HCT116 (cell line): ENCODE results near the gene MBOAT7. TPM values are rescaled to one million over a fixed set of nuclear protein-coding genes. Genes with fewer than 3 reads are reported as not detected.

Source experiments
- ATAC-seq: fragments of 200-7000 bp; cut with Tn5 transposase; 2 replicates; pipeline ENCODE4 v1.9.1; 2020; ENCODE audit warnings: mild to moderate bottlenecking, moderate library complexity
- BruUV-seq: library from RNA; stranded (reverse); fragments of 400-500 nt; replicated peaks from 2 replicates; lab custom pipeline; 2021; lab: Mats Ljungman, UMichigan
- CTCF ChIA-PET: fragments of 300-600 bp; sonication (Branson Sonifier 250); formaldehyde crosslinking; loops from one replicate; lab custom pipeline; 2021; ENCODE audit warnings: antibody characterized with exemption; lab: Charles Lee
- POLR2A ChIA-PET: fragments of 300-600, 350-600 bp; sonication (Branson Sonifier 250); formaldehyde crosslinking; loops from one replicate; lab custom pipeline; 2021; ENCODE audit warnings: antibody characterized with exemption; lab: Charles Lee
- RAD21 ChIA-PET, 2 experiments: fragments of 300-600 bp; sonication (Branson Sonifier 250); formaldehyde crosslinking; loops; one replicate each; lab custom pipeline; 2023; ENCODE audit warnings: low total read pairs in 2 of 2; ENCODE audit not compliant: uncharacterized antibody in 2 of 2, unreplicated experiment in 2 of 2, low non-redundant PET in 1 of 2; lab: Charles Lee
- DNase-seq: peaks from one replicate; pipeline ENCODE4 v3.0.0-alpha.2; 2010; ENCODE audit warnings: low read depth, low spot score
- H2AFZ ChIP-seq: fragments of 200-600 bp; shearing (Covaris generic), sonication (generic); 2 replicates; pipeline ENCODE4 v1.6.1; 2017; ENCODE audit warnings: low read depth, mixed run types, mixed read lengths, antibody characterized with exemption, low read length; ENCODE audit not compliant: poor library complexity, severe bottlenecking
- H3K27ac ChIP-seq: 2 replicates; pipeline ENCODE4 v1.5.1; 2012; ENCODE audit warnings: low read depth, low read length
- H3K27me3 ChIP-seq: fragments of 200-600 bp; sonication (generic); 2 replicates; pipeline ENCODE4 v1.6.1; 2016; ENCODE audit warnings: mixed run types, low read length, mixed read lengths; ENCODE audit not compliant: insufficient read depth
- H3K36me3 ChIP-seq, 2 experiments: fragments of 200-500 bp in 1 of 2; fragments of 200-600 bp in 1 of 2; sonication (Bioruptor generic) in 1 of 2; sonication (generic) in 1 of 2; 2 replicates each; pipeline versions ENCODE4 v1.5.1 to v1.6.1; 2014 to 2016; ENCODE audit warnings: low read length in 2 of 2, inconsistent platforms in 1 of 2, mixed read lengths in 1 of 2, mixed run types in 1 of 2; ENCODE audit not compliant: insufficient read depth in 2 of 2, control insufficient read depth in 1 of 2
- H3K4me1 ChIP-seq, 2 experiments: fragments of 200-600 bp in 1 of 2; sonication (generic) in 1 of 2; 2 replicates each; pipeline versions ENCODE4 v1.5.1 to v1.6.1; 2012 to 2017; ENCODE audit warnings: low read length in 2 of 2, inconsistent platforms in 1 of 2, mild to moderate bottlenecking in 1 of 2, mixed read lengths in 1 of 2, mixed run types in 1 of 2, moderate library complexity in 1 of 2; ENCODE audit not compliant: insufficient read depth in 2 of 2, control insufficient read depth in 1 of 2
- H3K4me2 ChIP-seq: fragments of 200-600 bp; sonication (generic); 2 replicates; pipeline ENCODE4 v1.6.1; 2017; ENCODE audit warnings: mixed run types, low read length, mixed read lengths
- H3K4me3 ChIP-seq, 2 experiments: fragments of 200-600 bp in 1 of 2; sonication (generic) in 1 of 2; replicated peaks in 1 of 2; 2 replicates each; pipeline ENCODE4 v1.5.1; 2011 to 2016; ENCODE audit warnings: low read length in 2 of 2, control low read depth in 1 of 2, low read depth in 1 of 2, mild to moderate bottlenecking in 1 of 2, mixed read lengths in 1 of 2, mixed run types in 1 of 2
- H3K79me2 ChIP-seq: fragments of 200-600 bp; sonication (generic); 2 replicates; pipeline ENCODE4 v1.6.1; 2017; ENCODE audit warnings: mild to moderate bottlenecking, mixed run types, low read length, moderate library complexity, mixed read lengths; ENCODE audit not compliant: insufficient read depth
- H3K9ac ChIP-seq: fragments of 200-600 bp; sonication (generic); 2 replicates; pipeline ENCODE4 v1.6.1; 2016; ENCODE audit warnings: low read length, mixed read lengths
- H3K9me2 ChIP-seq: fragments of 200-600 bp; sonication (generic), shearing (Covaris generic); 2 replicates; pipeline ENCODE4 v1.6.1; 2017; ENCODE audit warnings: mixed run types, mild to moderate bottlenecking, moderate library complexity; ENCODE audit not compliant: insufficient read depth
- H3K9me3 ChIP-seq, 2 experiments: fragments of 200-500 bp in 1 of 2; fragments of 200-600 bp in 1 of 2; sonication (Bioruptor generic) in 1 of 2; sonication (generic) in 1 of 2; 2 replicates each; pipeline ENCODE4 v1.6.1; 2014 to 2017; ENCODE audit warnings: low read length in 2 of 2, mixed read lengths in 2 of 2, inconsistent platforms in 1 of 2, low read depth in 1 of 2, mild to moderate bottlenecking in 1 of 2, mixed run types in 1 of 2, moderate library complexity in 1 of 2; ENCODE audit not compliant: control insufficient read depth in 1 of 2, insufficient read depth in 1 of 2
- H4K20me1 ChIP-seq: fragments of 200-600 bp; sonication (generic), shearing (Covaris generic); 2 replicates; pipeline ENCODE4 v1.6.1; 2017; ENCODE audit warnings: mixed run types, mild to moderate bottlenecking, moderate library complexity; ENCODE audit not compliant: insufficient read depth
- ATF3 ChIP-seq: IDR thresholded peaks from 2 replicates; pipeline ENCODE4 v1.6.1; 2012
- CBX3 ChIP-seq: IDR thresholded peaks from 2 replicates; pipeline ENCODE4 v1.6.1; 2012; ENCODE audit warnings: low read depth
- CEBPB ChIP-seq: IDR thresholded peaks from 2 replicates; pipeline ENCODE4 v1.6.1; 2012; ENCODE audit warnings: low read depth
- CTCF ChIP-seq, 3 experiments: fragments of 200-600 bp in 1 of 3; sonication (generic) in 1 of 3; IDR thresholded peaks in 2 of 3; conservative IDR thresholded peaks in 1 of 3; 2 replicates each; pipeline ENCODE4 v1.5.1; 2012 to 2017; ENCODE audit warnings: low read depth in 2 of 3, low read length in 2 of 3, antibody characterized with exemption in 1 of 3, borderline replicate concordance in 1 of 3, control low read depth in 1 of 3, mild to moderate bottlenecking in 1 of 3, mixed read lengths in 1 of 3, mixed run types in 1 of 3, moderate library complexity in 1 of 3; ENCODE audit not compliant: insufficient read depth in 1 of 3
- EGR1 ChIP-seq: IDR thresholded peaks from 2 replicates; pipeline ENCODE4 v1.6.1; 2012; ENCODE audit warnings: low read depth
- ELF1 ChIP-seq: IDR thresholded peaks from 2 replicates; pipeline ENCODE4 v1.6.1; 2012; ENCODE audit warnings: low read depth, borderline replicate concordance
- EZH2 ChIP-seq: fragments of 200-600 bp; sonication (generic); IDR thresholded peaks from 2 replicates; pipeline ENCODE4 v1.6.1; 2017; ENCODE audit warnings: antibody characterized with exemption, mixed run types
- EZH2phosphoT487 ChIP-seq: fragments of 200-600 bp; IDR thresholded peaks from 2 replicates; pipeline ENCODE4 v1.6.1; 2018; ENCODE audit warnings: antibody characterized with exemption, borderline replicate concordance
- JUND ChIP-seq: IDR thresholded peaks from 2 replicates; pipeline ENCODE4 v1.6.1; 2012
- MAX ChIP-seq: IDR thresholded peaks from 2 replicates; pipeline ENCODE4 v1.6.1; 2012
- POLR2A ChIP-seq: IDR thresholded peaks from 2 replicates; pipeline ENCODE4 v1.7.0; 2011; ENCODE audit warnings: borderline replicate concordance; ENCODE audit not compliant: insufficient read depth, insufficient read length; ENCODE audit errors: extremely low read depth
- POLR2AphosphoS5 ChIP-seq: IDR thresholded peaks from 2 replicates; pipeline ENCODE4 v1.6.1; 2011; ENCODE audit warnings: mild to moderate bottlenecking, low read depth, low read length, moderate library complexity
- RAD21 ChIP-seq: IDR thresholded peaks from 2 replicates; pipeline ENCODE4 v1.6.1; 2012; ENCODE audit warnings: low read depth, mild to moderate bottlenecking
- REST ChIP-seq: IDR thresholded peaks from 2 replicates; pipeline ENCODE4 v1.6.1; 2012; ENCODE audit warnings: low read depth
- SIN3A ChIP-seq: IDR thresholded peaks from 2 replicates; pipeline ENCODE4 v1.6.1; 2012; ENCODE audit warnings: low read depth
- SP1 ChIP-seq: IDR thresholded peaks from 2 replicates; pipeline ENCODE4 v1.6.1; 2012; ENCODE audit warnings: low read depth
- SRF ChIP-seq: IDR thresholded peaks from 2 replicates; pipeline ENCODE4 v1.6.1; 2012; ENCODE audit warnings: low read depth
- TCF7L2 ChIP-seq: IDR thresholded peaks from 2 replicates; pipeline ENCODE4 v1.7.0; 2011; ENCODE audit warnings: borderline replicate concordance, inconsistent platforms; ENCODE audit not compliant: insufficient read depth, insufficient read length; ENCODE audit errors: extremely low read depth
- YY1 ChIP-seq: IDR thresholded peaks from 2 replicates; pipeline ENCODE4 v1.6.1; 2011; ENCODE audit warnings: low read length, low read depth, moderate library complexity, mild to moderate bottlenecking; ENCODE audit not compliant: insufficient replicate concordance; ENCODE audit errors: extremely low read depth
- ZFX ChIP-seq: fragments of 450-650 bp; IDR thresholded peaks from 2 replicates; pipeline ENCODE4 v1.6.1; 2017
- ZNF274 ChIP-seq: fragments of 200-500 bp; sonication (Bioruptor generic); IDR thresholded peaks from 2 replicates; pipeline ENCODE4 v1.6.1; 2014; ENCODE audit warnings: mild to moderate bottlenecking, low read depth, low read length, inconsistent platforms
- intact Hi-C: fragments of 100-400 bp; cut with micrococcal nuclease; formaldehyde crosslinking; loops from 2 replicates; pipeline ENCODE4 v1.10.0; 2022
- total RNA-seq: library from RNA; stranded (reverse); gene quantifications from one replicate; pipeline ENCODE4 v1.2.1, GENCODE V29; 2021; ENCODE audit not compliant: unreplicated experiment

MBOAT7 gene
- total RNA-seq, 1 experiment from 2014 or later: 113 TPM

GRCh38 chr19:54172471-54173358 lies 16.7 kb downstream of the MBOAT7 start, which contains the start of gene TMC4:
TMC4 (minus strand) TSS chr19:54173160; CDS start chr19:54173117, 43 bp downstream.
- H2AFZ ChIP-seq: no peak within 1 kb of the TSS
- ChIA-PET RAD21 (interaction anchor here in 1 of 2 experiments (0.6 kb wide), 1 partner anchor 59 kb away, joined by 3 read pairs; no protein-coding TSS in a partner anchor), POLR2A (interaction anchor here (0.9 to 2.0 kb wide), 4 partner anchors 14 to 36 kb away, joined by 3 to 29 read pairs (median 11); partner anchors contain the start of genes CNOT3, MBOAT7 and RPS9), CTCF (interaction anchor here (0.6 to 2.6 kb wide), 8 partner anchors 8 to 218 kb away, joined by 3 to 22 read pairs (median 4); partner anchors contain the start of genes LENG1 and MBOAT7)
- H3K9me2 ChIP-seq: no peaks in the 10 kb centered on the region
- H3K9ac ChIP-seq: peak within 1 kb of the TSS; percentile 90
- H3K4me2 ChIP-seq: peak within 1 kb of the TSS; percentile 94
- H3K27ac ChIP-seq: peak within 1 kb of the TSS; percentile 86
- H3K9me3 ChIP-seq: no peaks in the 10 kb centered on the region
- peak; percentile 88 for ATAC-seq
- peak; percentile 63 for DNase-seq
- H3K4me3 ChIP-seq: peak within 1 kb of the TSS; percentile 69 to 85
- H3K36me3 ChIP-seq: peaks cover 0 to 4% of the 10 kb centered on the region in 2 experiments; a peak in 1 of 4 replicates
- BruUV-seq: TSS peak; percentile 30
- intact Hi-C loops: loop anchor here (2.0 kb wide), 1 partner anchor 58 kb away; no protein-coding TSS in a partner anchor
- H3K79me2 ChIP-seq: 0 out of 2 replicates have a peak, but pooled peaks cover 3% of the 10 kb centered on the region
- H3K4me1 ChIP-seq: peaks cover 8 to 25% of the 10 kb centered on the region in 2 experiments; a peak in 3 of 4 replicates
- no peaks in the 10 kb centered on the region for H4K20me1 ChIP-seq
- no peaks in the 10 kb centered on the region for H3K27me3 ChIP-seq
- no peak for TF ChIP-seq ATF3
- no peak; the same call in 1 of the 2 replicates for TF ChIP-seq MAX
- TF ChIP-seq CBX3: no peak
- no peak for TF ChIP-seq ELF1
- TF ChIP-seq POLR2A: no peak
- no peak for TF ChIP-seq JUND
- TF ChIP-seq EGR1: no peak
- TF ChIP-seq SRF: no peak
- TF ChIP-seq ZNF274: no peak
- no peak for TF ChIP-seq CEBPB
- TF ChIP-seq YY1: no peak
- peak; percentile 15 to 65 (median 57); a peak in 4 of 6 replicates for TF ChIP-seq CTCF (IDR thresholded peaks at IDR 0.05 in 2 of 3, conservative IDR thresholded peaks at IDR 0.05 in 1 of 3; ENCODE audit: borderline replicate concordance in 1 of 3, insufficient read depth in 1 of 3, low read depth in 2 of 3, low read length in 2 of 3)
- TF ChIP-seq EZH2phosphoT487: no peak
- peak; percentile 50; the same call in 1 of the 2 replicates for TF ChIP-seq ZFX
- no peak for TF ChIP-seq SIN3A
- no peak for TF ChIP-seq EZH2
- no peak for TF ChIP-seq REST
- TF ChIP-seq TCF7L2: no peak
- no peak for TF ChIP-seq RAD21
- no peak for TF ChIP-seq SP1
- peak; percentile 63 for TF ChIP-seq POLR2AphosphoS5
